ENCODE data around the gene TRPM8.

TRPM8 gene

GRCh38 chr2:233901367-233901766 is 15.8 kb upstream of the TRPM8 start:
- Histone ChIP-seq H3K27me3 (replicated peaks) (peaks cover 3% of the 10 kb centered on the region), H3K36me3 (replicated peaks) (no peaks in the 10 kb centered on the region), H3K4me3 (ENCODE audit: low read depth, low read length) (no peak overlapping the region), H3K27ac (no peak overlapping the region)
- TF ChIP-seq, protein P1, sequence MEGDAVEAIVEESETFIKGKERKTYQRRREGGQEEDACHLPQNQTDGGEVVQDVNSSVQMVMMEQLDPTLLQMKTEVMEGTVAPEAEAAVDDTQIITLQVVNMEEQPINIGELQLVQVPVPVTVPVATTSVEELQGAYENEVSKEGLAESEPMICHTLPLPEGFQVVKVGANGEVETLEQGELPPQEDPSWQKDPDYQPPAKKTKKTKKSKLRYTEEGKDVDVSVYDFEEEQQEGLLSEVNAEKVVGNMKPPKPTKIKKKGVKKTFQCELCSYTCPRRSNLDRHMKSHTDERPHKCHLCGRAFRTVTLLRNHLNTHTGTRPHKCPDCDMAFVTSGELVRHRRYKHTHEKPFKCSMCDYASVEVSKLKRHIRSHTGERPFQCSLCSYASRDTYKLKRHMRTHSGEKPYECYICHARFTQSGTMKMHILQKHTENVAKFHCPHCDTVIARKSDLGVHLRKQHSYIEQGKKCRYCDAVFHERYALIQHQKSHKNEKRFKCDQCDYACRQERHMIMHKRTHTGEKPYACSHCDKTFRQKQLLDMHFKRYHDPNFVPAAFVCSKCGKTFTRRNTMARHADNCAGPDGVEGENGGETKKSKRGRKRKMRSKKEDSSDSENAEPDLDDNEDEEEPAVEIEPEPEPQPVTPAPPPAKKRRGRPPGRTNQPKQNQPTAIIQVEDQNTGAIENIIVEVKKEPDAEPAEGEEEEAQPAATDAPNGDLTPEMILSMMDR (IDR thresholded peaks at IDR 0.05; ENCODE audit: low read depth, low read length, missing control alignments), result no peak
- DNase-seq, result no peak
- in situ Hi-C loops (cut with HindIII; ENCODE audit: low pct_ligation_motif_present, low sequenced_read_pairs), result no loop called here

DNA sequence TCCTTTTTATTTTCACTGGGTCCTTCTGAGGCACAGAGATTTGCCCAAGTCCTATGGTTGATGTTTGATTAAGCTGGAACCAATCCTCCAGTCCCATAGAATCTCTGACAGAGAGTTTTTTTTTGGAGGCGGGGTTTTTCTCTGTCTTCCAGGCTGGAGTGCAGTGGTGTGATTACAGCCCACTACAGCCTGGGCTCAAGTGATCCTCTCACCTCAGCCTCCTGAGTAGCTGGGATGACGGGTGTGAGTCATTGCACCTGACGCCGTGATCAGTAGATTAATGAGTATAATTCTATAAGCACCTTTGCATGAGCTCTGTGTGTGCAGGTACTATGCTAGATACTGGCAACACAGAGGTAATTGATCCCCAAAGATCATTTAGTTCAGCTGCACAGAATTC is 15.3 kb upstream of the TRPM8 start:
- H3K36me3 ChIP-seq (replicated peaks), result no peaks in the 10 kb centered on the region
- H3K27me3 ChIP-seq (replicated peaks), result peaks cover 3% of the 10 kb centered on the region
- DNase-seq, result no peak
- no peak overlapping the region for H3K4me3 ChIP-seq (ENCODE audit: low read depth, low read length)
- TF ChIP-seq, protein P1 (IDR thresholded peaks at IDR 0.05; ENCODE audit: low read depth, low read length, missing control alignments), result no peak
- in situ Hi-C loops (cut with HindIII; ENCODE audit: low pct_ligation_motif_present, low sequenced_read_pairs), result no loop called here
- H3K27ac ChIP-seq, result no peak overlapping the region

- DNase-seq, result no peak
- TF ChIP-seq, protein P1 (IDR thresholded peaks at IDR 0.05; ENCODE audit: low read depth, low read length, missing control alignments), result no peak
- H3K27me3 ChIP-seq (replicated peaks), result no peaks in the 10 kb centered on the region
- H3K36me3 ChIP-seq (replicated peaks), result no peaks in the 10 kb centered on the region
- in situ Hi-C loops (cut with HindIII; ENCODE audit: low pct_ligation_motif_present, low sequenced_read_pairs), result no loop called here
- H3K4me3 ChIP-seq (ENCODE audit: low read depth, low read length), result no peak overlapping the region
- no peak overlapping the region for H3K27ac ChIP-seq
These were observed 11.2 kb upstream of the TRPM8 start for GRCh38 chr2:233905945-233906344.

GRCh38 chr2:233907627-233908026 is 9.5 kb upstream of the TRPM8 start:
- Histone ChIP-seq H3K4me3 (ENCODE audit: low read depth, low read length) (no peak overlapping the region), H3K27me3 (replicated peaks) (no peaks in the 10 kb centered on the region), H3K27ac (no peak overlapping the region), H3K36me3 (replicated peaks) (no peaks in the 10 kb centered on the region)
- in situ Hi-C loops (cut with HindIII; ENCODE audit: low pct_ligation_motif_present, low sequenced_read_pairs), result no loop called here
- DNase-seq, result no peak
- TF ChIP-seq, protein P1 (IDR thresholded peaks at IDR 0.05; ENCODE audit: low read depth, low read length, missing control alignments), result no peak

- TF ChIP-seq, protein P1 (IDR thresholded peaks at IDR 0.05; ENCODE audit: low read depth, low read length, missing control alignments), result peak; percentile 17
- in situ Hi-C loops (cut with HindIII; ENCODE audit: low pct_ligation_motif_present, low sequenced_read_pairs), result no loop called here
- Histone ChIP-seq H3K27ac (no peak overlapping the region), H3K27me3 (replicated peaks) (peaks cover 4% of the 10 kb centered on the region), H3K4me3 (ENCODE audit: low read depth, low read length) (no peak overlapping the region), H3K36me3 (replicated peaks) (no peaks in the 10 kb centered on the region)
- DNase-seq, result peak; percentile 37
These were observed 4.3 kb upstream of the TRPM8 start for GRCh38 chr2:233912691-233913423.

GRCh38 chr2:233915128-233915527 is 2.0 kb upstream of the TRPM8 start:
- H3K27ac ChIP-seq, result no peak overlapping the region
- no peak for DNase-seq
- no peaks in the 10 kb centered on the region for H3K36me3 ChIP-seq (replicated peaks)
- no peak overlapping the region for H3K4me3 ChIP-seq (ENCODE audit: low read depth, low read length)
- in situ Hi-C loops (cut with HindIII; ENCODE audit: low pct_ligation_motif_present, low sequenced_read_pairs), result no loop called here
- peaks cover 4% of the 10 kb centered on the region for H3K27me3 ChIP-seq (replicated peaks)
- TF ChIP-seq, protein P1 (IDR thresholded peaks at IDR 0.05; ENCODE audit: low read depth, low read length, missing control alignments), result peak; percentile 49
